ENCODE results near the gene RBM4B.

RBM4B gene

DNA sequence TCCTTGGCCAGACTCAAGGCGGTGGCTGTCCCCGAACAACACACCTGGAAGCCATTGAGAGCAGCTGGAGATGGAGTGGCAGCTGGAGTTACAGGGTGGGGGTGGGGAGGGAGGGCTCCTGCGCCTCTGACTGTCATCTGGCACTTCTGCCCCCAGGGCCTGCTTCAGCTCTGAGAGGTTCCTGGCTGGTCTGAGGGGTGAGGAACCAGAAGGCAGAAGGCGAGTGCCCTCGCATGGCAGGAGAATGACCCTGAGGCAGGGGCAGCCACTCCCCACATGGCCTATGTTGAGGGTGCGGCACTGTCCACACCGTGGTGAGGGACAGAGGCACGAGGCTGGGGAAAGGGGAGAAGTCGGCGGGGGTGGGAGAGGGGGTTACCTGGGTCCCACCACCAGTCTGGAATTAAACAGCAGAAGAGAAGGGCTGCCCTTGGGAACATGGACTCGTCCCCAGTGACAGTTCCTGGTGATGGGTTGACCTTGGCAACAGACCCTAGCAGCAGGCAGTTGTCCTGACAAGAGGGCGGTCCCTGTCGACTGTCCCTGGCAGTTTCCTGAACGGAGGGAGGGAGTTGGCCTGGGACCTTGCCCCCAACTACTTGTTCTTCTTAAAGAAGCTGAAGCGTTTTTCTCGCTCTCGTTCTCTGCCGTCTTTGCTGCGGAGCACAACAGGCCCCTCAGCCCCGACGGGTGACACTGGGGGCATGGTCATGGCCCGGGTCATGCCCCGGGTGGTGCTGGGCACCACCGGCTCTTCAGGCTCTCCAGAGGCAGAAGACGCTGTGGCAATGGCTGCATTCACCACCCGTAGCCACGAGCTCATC lies 7.8 kb upstream of the RBM4B start:
- Histone ChIP-seq H3F3A (ENCODE audit: low read depth) (no peaks in the 10 kb centered on the region), H2AFZ (ENCODE audit: low read length) (no peak overlapping the region), H3K27me3 (ENCODE audit: insufficient read depth, low read length, poor library complexity, severe bottlenecking) (no peaks in the 10 kb centered on the region), H4K20me1 (ENCODE audit: insufficient read depth, low read length, poor library complexity, severe bottlenecking) (no peaks in the 10 kb centered on the region), H3K9ac (ENCODE audit: low read depth, low read length, poor library complexity, severe bottlenecking) (no peak overlapping the region), H3K9me2 (replicated peaks; ENCODE audit: low read depth, low read length) (no peaks in the 10 kb centered on the region), H3K4me3 (ENCODE audit: low read length, poor library complexity, severe bottlenecking) (no peak overlapping the region), H3K36me3 (ENCODE audit: insufficient read depth, low read length) (no peaks in the 10 kb centered on the region), H3K4me1 (ENCODE audit: insufficient read depth, low read length, poor library complexity, severe bottlenecking) (no peaks in the 10 kb centered on the region), H3K79me2 (ENCODE audit: insufficient read depth, low read length) (no peaks in the 10 kb centered on the region), H3K4me2 (ENCODE audit: low read depth, low read length, poor library complexity, severe bottlenecking) (no peak overlapping the region), H3K9me3 (ENCODE audit: insufficient read depth, low read depth, low read length) (no peaks in the 10 kb centered on the region)
- no peak for TF ChIP-seq EZH2phosphoT487 (IDR thresholded peaks at IDR 0.05; ENCODE audit: borderline replicate concordance)
- TF ChIP-seq, protein P1, sequence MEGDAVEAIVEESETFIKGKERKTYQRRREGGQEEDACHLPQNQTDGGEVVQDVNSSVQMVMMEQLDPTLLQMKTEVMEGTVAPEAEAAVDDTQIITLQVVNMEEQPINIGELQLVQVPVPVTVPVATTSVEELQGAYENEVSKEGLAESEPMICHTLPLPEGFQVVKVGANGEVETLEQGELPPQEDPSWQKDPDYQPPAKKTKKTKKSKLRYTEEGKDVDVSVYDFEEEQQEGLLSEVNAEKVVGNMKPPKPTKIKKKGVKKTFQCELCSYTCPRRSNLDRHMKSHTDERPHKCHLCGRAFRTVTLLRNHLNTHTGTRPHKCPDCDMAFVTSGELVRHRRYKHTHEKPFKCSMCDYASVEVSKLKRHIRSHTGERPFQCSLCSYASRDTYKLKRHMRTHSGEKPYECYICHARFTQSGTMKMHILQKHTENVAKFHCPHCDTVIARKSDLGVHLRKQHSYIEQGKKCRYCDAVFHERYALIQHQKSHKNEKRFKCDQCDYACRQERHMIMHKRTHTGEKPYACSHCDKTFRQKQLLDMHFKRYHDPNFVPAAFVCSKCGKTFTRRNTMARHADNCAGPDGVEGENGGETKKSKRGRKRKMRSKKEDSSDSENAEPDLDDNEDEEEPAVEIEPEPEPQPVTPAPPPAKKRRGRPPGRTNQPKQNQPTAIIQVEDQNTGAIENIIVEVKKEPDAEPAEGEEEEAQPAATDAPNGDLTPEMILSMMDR (conservative IDR thresholded peaks at IDR 0.05; ENCODE audit: low read length), result no peak

DNA sequence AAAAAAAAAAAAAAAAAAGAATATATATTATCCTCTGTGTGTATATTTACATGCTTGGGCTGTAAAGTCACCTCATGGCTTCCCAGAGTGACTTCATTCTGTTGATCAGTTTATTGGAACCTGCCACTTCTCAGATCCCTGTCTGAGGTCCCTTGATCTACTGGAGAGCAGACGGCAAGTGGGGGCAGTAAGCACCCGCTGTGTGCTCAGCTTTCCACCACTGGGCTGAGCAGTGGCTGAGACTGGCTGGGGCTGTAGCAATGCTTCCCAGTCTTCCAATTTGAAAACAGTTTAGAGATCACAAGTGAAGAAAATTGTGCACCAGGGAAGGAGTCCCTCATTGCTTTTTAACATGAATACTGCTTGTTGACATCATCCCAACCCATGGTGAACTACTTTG lies 6.9 kb upstream of the RBM4B start:
- H3K27me3 ChIP-seq (ENCODE audit: insufficient read depth, low read length, poor library complexity, severe bottlenecking), result no peaks in the 10 kb centered on the region
- no peaks in the 10 kb centered on the region for H3K4me1 ChIP-seq (ENCODE audit: insufficient read depth, low read length, poor library complexity, severe bottlenecking)
- H3K9me3 ChIP-seq (ENCODE audit: insufficient read depth, low read depth, low read length), result no peaks in the 10 kb centered on the region
- no peak overlapping the region for H3K4me2 ChIP-seq (ENCODE audit: low read depth, low read length, poor library complexity, severe bottlenecking)
- H4K20me1 ChIP-seq (ENCODE audit: insufficient read depth, low read length, poor library complexity, severe bottlenecking), result no peaks in the 10 kb centered on the region
- TF ChIP-seq, protein P1 (conservative IDR thresholded peaks at IDR 0.05; ENCODE audit: low read length), result no peak
- no peak for TF ChIP-seq EZH2phosphoT487 (IDR thresholded peaks at IDR 0.05; ENCODE audit: borderline replicate concordance)
- no peaks in the 10 kb centered on the region for H3K9me2 ChIP-seq (replicated peaks; ENCODE audit: low read depth, low read length)
- H3K79me2 ChIP-seq (ENCODE audit: insufficient read depth, low read length), result no peaks in the 10 kb centered on the region
- H3K36me3 ChIP-seq (ENCODE audit: insufficient read depth, low read length), result no peaks in the 10 kb centered on the region
- no peak overlapping the region for H2AFZ ChIP-seq (ENCODE audit: low read length)
- H3K4me3 ChIP-seq (ENCODE audit: low read length, poor library complexity, severe bottlenecking), result no peak overlapping the region
- H3K9ac ChIP-seq (ENCODE audit: low read depth, low read length, poor library complexity, severe bottlenecking), result no peak overlapping the region
- no peaks in the 10 kb centered on the region for H3F3A ChIP-seq (ENCODE audit: low read depth)

DNA sequence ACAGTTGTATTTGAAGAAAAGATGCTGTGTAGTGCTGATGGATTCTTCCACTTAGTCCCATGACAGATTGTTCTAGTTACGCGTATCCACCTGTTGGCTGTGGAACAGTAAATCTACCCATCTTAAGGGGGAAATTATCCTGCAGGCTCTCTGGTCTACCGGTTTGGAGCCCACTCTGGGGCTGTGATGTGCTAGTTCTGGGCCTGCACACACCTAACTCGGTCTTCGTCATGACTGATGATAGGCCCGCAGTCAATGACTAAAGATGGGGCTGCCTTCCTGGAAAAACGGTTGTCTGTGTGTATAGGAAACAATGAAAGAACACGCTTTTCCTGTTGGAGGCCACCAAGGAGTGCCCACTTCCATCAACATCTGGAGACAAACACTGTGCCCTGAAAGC lies 6.2 kb upstream of the RBM4B start:
- Histone ChIP-seq H4K20me1 (ENCODE audit: insufficient read depth, low read length, poor library complexity, severe bottlenecking) (no peaks in the 10 kb centered on the region), H3K9me3 (ENCODE audit: insufficient read depth, low read depth, low read length) (no peaks in the 10 kb centered on the region), H3K4me2 (ENCODE audit: low read depth, low read length, poor library complexity, severe bottlenecking) (no peak overlapping the region), H3K9ac (ENCODE audit: low read depth, low read length, poor library complexity, severe bottlenecking) (no peak overlapping the region), H3K4me3 (ENCODE audit: low read length, poor library complexity, severe bottlenecking) (no peak overlapping the region), H3K4me1 (ENCODE audit: insufficient read depth, low read length, poor library complexity, severe bottlenecking) (no peaks in the 10 kb centered on the region), H3F3A (ENCODE audit: low read depth) (no peaks in the 10 kb centered on the region), H3K9me2 (replicated peaks; ENCODE audit: low read depth, low read length) (no peaks in the 10 kb centered on the region), H3K27me3 (ENCODE audit: insufficient read depth, low read length, poor library complexity, severe bottlenecking) (no peaks in the 10 kb centered on the region), H3K36me3 (ENCODE audit: insufficient read depth, low read length) (no peaks in the 10 kb centered on the region), H2AFZ (ENCODE audit: low read length) (no peak overlapping the region), H3K79me2 (ENCODE audit: insufficient read depth, low read length) (no peaks in the 10 kb centered on the region)
- TF ChIP-seq EZH2phosphoT487 (IDR thresholded peaks at IDR 0.05; ENCODE audit: borderline replicate concordance), result no peak
- TF ChIP-seq, protein P1 (conservative IDR thresholded peaks at IDR 0.05; ENCODE audit: low read length), result no peak

All from Loucy (cell line).